ENCODE results near the gene MAJIN. TPM values are rescaled to one million over a fixed set of nuclear protein-coding genes. Genes with fewer than 3 reads are reported as not detected.

Gene MAJIN
- total RNA-seq, 1 donor from 2014 or later = not detected

- Histone ChIP-seq H3K27me3 (no peaks in the 10 kb centered on the region), H3K4me1 (no peaks in the 10 kb centered on the region), H3K36me3 (peaks cover 0 to 55% of the 10 kb centered on the region in 2 donors), H3K27ac (no peak overlapping the region), H3K4me3 (no peak overlapping the region), H3K9me3 (no peaks in the 10 kb centered on the region)
- TF ChIP-seq POLR2AphosphoS5 (IDR thresholded peaks at IDR 0.05; ENCODE audit: insufficient read depth in 1 of 2, low read depth in 1 of 2) (no peak), POLR2A (IDR thresholded peaks at IDR 0.05) (no peak)
- TF ChIP-seq, protein P1, sequence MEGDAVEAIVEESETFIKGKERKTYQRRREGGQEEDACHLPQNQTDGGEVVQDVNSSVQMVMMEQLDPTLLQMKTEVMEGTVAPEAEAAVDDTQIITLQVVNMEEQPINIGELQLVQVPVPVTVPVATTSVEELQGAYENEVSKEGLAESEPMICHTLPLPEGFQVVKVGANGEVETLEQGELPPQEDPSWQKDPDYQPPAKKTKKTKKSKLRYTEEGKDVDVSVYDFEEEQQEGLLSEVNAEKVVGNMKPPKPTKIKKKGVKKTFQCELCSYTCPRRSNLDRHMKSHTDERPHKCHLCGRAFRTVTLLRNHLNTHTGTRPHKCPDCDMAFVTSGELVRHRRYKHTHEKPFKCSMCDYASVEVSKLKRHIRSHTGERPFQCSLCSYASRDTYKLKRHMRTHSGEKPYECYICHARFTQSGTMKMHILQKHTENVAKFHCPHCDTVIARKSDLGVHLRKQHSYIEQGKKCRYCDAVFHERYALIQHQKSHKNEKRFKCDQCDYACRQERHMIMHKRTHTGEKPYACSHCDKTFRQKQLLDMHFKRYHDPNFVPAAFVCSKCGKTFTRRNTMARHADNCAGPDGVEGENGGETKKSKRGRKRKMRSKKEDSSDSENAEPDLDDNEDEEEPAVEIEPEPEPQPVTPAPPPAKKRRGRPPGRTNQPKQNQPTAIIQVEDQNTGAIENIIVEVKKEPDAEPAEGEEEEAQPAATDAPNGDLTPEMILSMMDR (IDR thresholded peaks at IDR 0.05) = no peak
- intact Hi-C loops (cut with DNase I) = no loop called here
- DNase-seq (ENCODE audit: extremely low spot score in 2 of 2) = no peak
Observed at GRCh38 chr11:64898541-64898940, 73.4 kb downstream of the MAJIN start.

- intact Hi-C loops (cut with DNase I) = no loop called here
- TF ChIP-seq, protein P1 (IDR thresholded peaks at IDR 0.05) = no peak
- TF ChIP-seq POLR2A (IDR thresholded peaks at IDR 0.05) = no peak
- TF ChIP-seq POLR2AphosphoS5 (IDR thresholded peaks at IDR 0.05; ENCODE audit: insufficient read depth in 1 of 2, low read depth in 1 of 2) = no peak
- H3K27me3 ChIP-seq = no peaks in the 10 kb centered on the region
Observed at GRCh38 chr11:64898076-64898445, 73.8 kb downstream of the MAJIN start.

GRCh38 chr11:64897381-64898075 is 74.4 kb downstream of the MAJIN start:
- Histone ChIP-seq H3K9me3 (no peaks in the 10 kb centered on the region), H3K27ac (no peak overlapping the region), H3K36me3 (peaks cover 0 to 45% of the 10 kb centered on the region in 2 donors), H3K27me3 (no peaks in the 10 kb centered on the region), H3K4me1 (no peaks in the 10 kb centered on the region), H3K4me3 (no peak overlapping the region)
- intact Hi-C loops (cut with DNase I) = no loop called here
- no peak for DNase-seq (ENCODE audit: extremely low spot score in 2 of 2)
- TF ChIP-seq POLR2A (IDR thresholded peaks at IDR 0.05) = no peak
- no peak for TF ChIP-seq POLR2AphosphoS5 (IDR thresholded peaks at IDR 0.05; ENCODE audit: insufficient read depth in 1 of 2, low read depth in 1 of 2)
- TF ChIP-seq, protein P1 (IDR thresholded peaks at IDR 0.05) = no peak

More at GRCh38 chr11:64898076-64898445, 73.8 kb downstream of the MAJIN start:
- DNase-seq (ENCODE audit: extremely low spot score in 2 of 2) = no peak
- peaks cover 0 to 51% of the 10 kb centered on the region in 2 donors for H3K36me3 ChIP-seq
- no peaks in the 10 kb centered on the region for H3K4me1 ChIP-seq
- no peak overlapping the region for H3K4me3 ChIP-seq
- H3K9me3 ChIP-seq = no peaks in the 10 kb centered on the region
- H3K27ac ChIP-seq = no peak overlapping the region

- Histone ChIP-seq H3K36me3 (peaks cover 0 to 36% of the 10 kb centered on the region in 2 donors), H3K4me3 (no peak overlapping the region), H3K27me3 (no peaks in the 10 kb centered on the region), H3K4me1 (no peaks in the 10 kb centered on the region), H3K27ac (no peak overlapping the region), H3K9me3 (no peaks in the 10 kb centered on the region)
- intact Hi-C loops (cut with DNase I) = no loop called here
- TF ChIP-seq POLR2A (IDR thresholded peaks at IDR 0.05) (no peak), POLR2AphosphoS5 (IDR thresholded peaks at IDR 0.05; ENCODE audit: insufficient read depth in 1 of 2, low read depth in 1 of 2) (no peak)
- TF ChIP-seq, protein P1 (IDR thresholded peaks at IDR 0.05) = no peak
- no peak for DNase-seq (ENCODE audit: extremely low spot score in 2 of 2)
Observed at GRCh38 chr11:64896448-64897022, 75.4 kb downstream of the MAJIN start.
